ENCODE data around the gene DLG1.
"Not testable (repeated sequence)": the region's sequence is repeated elsewhere in the genome, so short reads cannot be mapped to it uniquely, and the experiment has no call there.

DLG1 gene

GRCh38 chr3:197033764-197034163, 264.6 kb downstream of the DLG1 start:
- H3K27ac ChIP-seq (ENCODE audit: low read length); H3K9ac ChIP-seq (ENCODE audit: low read length); H3K9me3 ChIP-seq (ENCODE audit: control insufficient read depth, low read depth, low read length); H3K36me3 ChIP-seq (ENCODE audit: control insufficient read depth, low read depth, low read length); H3K4me1 ChIP-seq (ENCODE audit: control insufficient read depth, low read depth, low read length); H3K4me3 ChIP-seq (ENCODE audit: low read length): not testable (repeated sequence)
- H3K27me3 ChIP-seq (ENCODE audit: control insufficient read depth, insufficient read depth, low read length), result peaks cover 14% of the 10 kb centered on the region

GRCh38 chr3:197031315-197032285, 266.8 kb downstream of the DLG1 start:
- H3K9ac ChIP-seq (ENCODE audit: low read length), result no peak overlapping the region
- H3K27me3 ChIP-seq (ENCODE audit: control insufficient read depth, insufficient read depth, low read length), result peaks cover 23% of the 10 kb centered on the region
- H3K27ac ChIP-seq (ENCODE audit: low read length), result no peak overlapping the region
- H3K4me1 ChIP-seq (ENCODE audit: control insufficient read depth, low read depth, low read length), result no peaks in the 10 kb centered on the region
- no peak overlapping the region for H3K4me3 ChIP-seq (ENCODE audit: low read length)
- no peaks in the 10 kb centered on the region for H3K36me3 ChIP-seq (ENCODE audit: control insufficient read depth, low read depth, low read length)
- no peaks in the 10 kb centered on the region for H3K9me3 ChIP-seq (ENCODE audit: control insufficient read depth, low read depth, low read length)

GRCh38 chr3:197030379-197031314, 267.8 kb downstream of the DLG1 start:
- Histone ChIP-seq H3K9ac (ENCODE audit: low read length) (no peak overlapping the region), H3K27ac (ENCODE audit: low read length) (no peak overlapping the region), H3K9me3 (ENCODE audit: control insufficient read depth, low read depth, low read length) (no peaks in the 10 kb centered on the region), H3K4me3 (ENCODE audit: low read length) (no peak overlapping the region), H3K27me3 (ENCODE audit: control insufficient read depth, insufficient read depth, low read length) (peaks cover 19% of the 10 kb centered on the region), H3K36me3 (ENCODE audit: control insufficient read depth, low read depth, low read length) (no peaks in the 10 kb centered on the region), H3K4me1 (ENCODE audit: control insufficient read depth, low read depth, low read length) (no peaks in the 10 kb centered on the region)

GRCh38 chr3:197029511-197030167, 268.8 kb downstream of the DLG1 start, which contains the start of gene MELTF:
Gene MELTF, minus strand, starts transcription at chr3:197029817. Its CDS starts 115 bp downstream, at chr3:197029702.
- Histone ChIP-seq H3K27ac (ENCODE audit: low read length) (no peak within 1 kb of the TSS), H3K4me1 (ENCODE audit: control insufficient read depth, low read depth, low read length) (no peaks in the 10 kb centered on the region), H3K9ac (ENCODE audit: low read length) (no peak within 1 kb of the TSS), H3K9me3 (ENCODE audit: control insufficient read depth, low read depth, low read length) (no peaks in the 10 kb centered on the region), H3K4me3 (ENCODE audit: low read length) (peak within 1 kb of the TSS; percentile 53), H3K36me3 (ENCODE audit: control insufficient read depth, low read depth, low read length) (no peaks in the 10 kb centered on the region), H3K27me3 (ENCODE audit: control insufficient read depth, insufficient read depth, low read length) (peaks cover 17% of the 10 kb centered on the region)

GRCh38 chr3:197028728-197029510, 269.5 kb downstream of the DLG1 start:
- H3K4me3 ChIP-seq (ENCODE audit: low read length), result peak overlapping the region; percentile 53

GRCh38 chr3:197027896-197028727, 270.3 kb downstream of the DLG1 start:
- H3K4me3 ChIP-seq (ENCODE audit: low read length), result no peak overlapping the region
- H3K9ac ChIP-seq (ENCODE audit: low read length), result no peak overlapping the region
- H3K27ac ChIP-seq (ENCODE audit: low read length), result no peak overlapping the region
- peaks cover 17% of the 10 kb centered on the region for H3K27me3 ChIP-seq (ENCODE audit: control insufficient read depth, insufficient read depth, low read length)
- H3K4me1 ChIP-seq (ENCODE audit: control insufficient read depth, low read depth, low read length), result peaks cover 2% of the 10 kb centered on the region
- H3K36me3 ChIP-seq (ENCODE audit: control insufficient read depth, low read depth, low read length), result no peaks in the 10 kb centered on the region
- no peaks in the 10 kb centered on the region for H3K9me3 ChIP-seq (ENCODE audit: control insufficient read depth, low read depth, low read length)

More at GRCh38 chr3:197028728-197029510, 269.5 kb downstream of the DLG1 start:
- Histone ChIP-seq H3K36me3 (ENCODE audit: control insufficient read depth, low read depth, low read length) (no peaks in the 10 kb centered on the region), H3K27me3 (ENCODE audit: control insufficient read depth, insufficient read depth, low read length) (peaks cover 17% of the 10 kb centered on the region), H3K9ac (ENCODE audit: low read length) (no peak overlapping the region), H3K9me3 (ENCODE audit: control insufficient read depth, low read depth, low read length) (no peaks in the 10 kb centered on the region), H3K27ac (ENCODE audit: low read length) (no peak overlapping the region), H3K4me1 (ENCODE audit: control insufficient read depth, low read depth, low read length) (no peaks in the 10 kb centered on the region)

GRCh38 chr3:197027151-197027895, 271.1 kb downstream of the DLG1 start:
- no peak overlapping the region for H3K9ac ChIP-seq (ENCODE audit: low read length)
- no peaks in the 10 kb centered on the region for H3K36me3 ChIP-seq (ENCODE audit: control insufficient read depth, low read depth, low read length)
- H3K9me3 ChIP-seq (ENCODE audit: control insufficient read depth, low read depth, low read length), result no peaks in the 10 kb centered on the region
- no peak overlapping the region for H3K27ac ChIP-seq (ENCODE audit: low read length)
- H3K27me3 ChIP-seq (ENCODE audit: control insufficient read depth, insufficient read depth, low read length), result peaks cover 17% of the 10 kb centered on the region
- H3K4me3 ChIP-seq (ENCODE audit: low read length), result no peak overlapping the region
- peaks cover 9% of the 10 kb centered on the region for H3K4me1 ChIP-seq (ENCODE audit: control insufficient read depth, low read depth, low read length)

- H3K4me3 ChIP-seq (ENCODE audit: low read length), result no peak overlapping the region
- H3K27ac ChIP-seq (ENCODE audit: low read length), result no peak overlapping the region
- no peak overlapping the region for H3K9ac ChIP-seq (ENCODE audit: low read length)
- H3K36me3 ChIP-seq (ENCODE audit: control insufficient read depth, low read depth, low read length), result no peaks in the 10 kb centered on the region
- no peaks in the 10 kb centered on the region for H3K9me3 ChIP-seq (ENCODE audit: control insufficient read depth, low read depth, low read length)
- peaks cover 17% of the 10 kb centered on the region for H3K27me3 ChIP-seq (ENCODE audit: control insufficient read depth, insufficient read depth, low read length)
- peaks cover 13% of the 10 kb centered on the region for H3K4me1 ChIP-seq (ENCODE audit: control insufficient read depth, low read depth, low read length)
These were observed 271.9 kb downstream of the DLG1 start for GRCh38 chr3:197026481-197026866.

GRCh38 chr3:197025736-197026480, 272.5 kb downstream of the DLG1 start:
- H3K27ac ChIP-seq (ENCODE audit: low read length), result no peak overlapping the region
- no peak overlapping the region for H3K9ac ChIP-seq (ENCODE audit: low read length)
- H3K27me3 ChIP-seq (ENCODE audit: control insufficient read depth, insufficient read depth, low read length), result peaks cover 17% of the 10 kb centered on the region
- H3K9me3 ChIP-seq (ENCODE audit: control insufficient read depth, low read depth, low read length), result no peaks in the 10 kb centered on the region
- H3K4me3 ChIP-seq (ENCODE audit: low read length), result no peak overlapping the region
- H3K36me3 ChIP-seq (ENCODE audit: control insufficient read depth, low read depth, low read length), result no peaks in the 10 kb centered on the region
- H3K4me1 ChIP-seq (ENCODE audit: control insufficient read depth, low read depth, low read length), result peaks cover 16% of the 10 kb centered on the region

All from iPS-18a (cell line).